Aorta (tissue), 5 donors: ENCODE data around the gene SLC35D3. TPM values are rescaled to one million over a fixed set of nuclear protein-coding genes. Genes with fewer than 3 reads are reported as not detected.
"Not testable (repeated sequence)": the region's sequence is repeated elsewhere in the genome, so short reads cannot be mapped to it uniquely, and the experiment has no call there.

ENCODE experiments used
- ATAC-seq: fragments of 200-7000 bp; cut with Tn5 transposase; one replicate; pipeline ENCODE4 v1.9.1; 2022; ENCODE audit warnings: moderate library complexity; ENCODE audit not compliant: low FRiP score
- DNase-seq, 2 donors: peaks; one replicate each; pipeline ENCODE4 v3.0.0-alpha.2; 2020
- H3K27ac ChIP-seq, 2 donors: one replicate each; pipeline ENCODE4 v1.5.1; 2013; ENCODE audit warnings: low read length in 2 of 2, mild to moderate bottlenecking in 2 of 2, moderate library complexity in 2 of 2, control low read depth in 1 of 2, inconsistent platforms in 1 of 2, low read depth in 1 of 2
- H3K27me3 ChIP-seq, 2 donors: one replicate each; pipeline ENCODE4 v1.6.1; 2013; ENCODE audit warnings: control low read depth in 1 of 2, low read length in 1 of 2, mild to moderate bottlenecking in 1 of 2, moderate library complexity in 1 of 2; ENCODE audit not compliant: insufficient read depth in 2 of 2, control insufficient read depth in 1 of 2
- H3K36me3 ChIP-seq, 2 donors: one replicate each; pipeline ENCODE4 v1.6.1; 2013; ENCODE audit warnings: control low read depth in 1 of 2, low read length in 1 of 2, mild to moderate bottlenecking in 1 of 2; ENCODE audit not compliant: insufficient read depth in 2 of 2, control insufficient read depth in 1 of 2
- H3K4me1 ChIP-seq, 2 donors: one replicate each; pipeline ENCODE4 v1.6.1; 2013; ENCODE audit warnings: low read length in 2 of 2, control low read depth in 1 of 2, mild to moderate bottlenecking in 1 of 2, moderate library complexity in 1 of 2; ENCODE audit not compliant: insufficient read depth in 2 of 2, control insufficient read depth in 1 of 2
- H3K4me3 ChIP-seq, 2 donors: one replicate each; pipeline ENCODE4 v1.5.1; 2013; ENCODE audit warnings: low read length in 2 of 2, control low read depth in 1 of 2, mild to moderate bottlenecking in 1 of 2
- H3K9me3 ChIP-seq: one replicate; pipeline ENCODE4 v1.6.1; 2013; ENCODE audit warnings: mild to moderate bottlenecking, low read length; ENCODE audit not compliant: control insufficient read depth
- WGBS, 2 donors: extraction: QIAGEN DNeasy Blood & Tissue Kit; methylation state at CpG; one replicate each; pipeline ENCODE4 v1.1.7; 2013; 5-methylcytosine and 5-hydroxymethylcytosine counted together
- intact Hi-C, 2 donors: fragments of 100-400 bp; cut with DNase I; formaldehyde crosslinking; loops; one replicate each; pipeline versions ENCODE4 v1.14.2 to v1.15.0; 2022
- long read RNA-seq, 2 donors: library from polyadenylated mRNA; unstranded; transcript quantifications; one replicate each; pipeline ENCODE4 v2.0.0, GENCODE V29; 2020 to 2021
- polyA plus RNA-seq, 2 donors: library from polyadenylated mRNA; stranded (reverse); fragments of 200-250 nt; gene quantifications; one replicate each; pipeline ENCODE4 v1.2.3, GENCODE V29; 2013
- total RNA-seq, 2 donors: library from RNA; stranded (reverse); fragmentation: NEBNext Ultra II Directional; extraction: Animal tissue kit (Norgen Biotek cat#: 25700); gene quantifications; one replicate each; pipeline ENCODE4 v1.2.1, GENCODE V29; 2021
- donor health status: healthy with polysubstance abuse.
- donor health status: Bipolar disorder and iron deficiency.
- donor health status: DM: no; HTN: no; CAD: no.
- donor health status: DM: no; HTN: no; CAD: no.
- donor health status: DM: yes; HTN: yes; CAD: no.

The SLC35D3 gene
- total RNA-seq, result not detected
- not detected for polyA plus RNA-seq
- long read RNA-seq, donor 1, result 0 reads
- long read RNA-seq, donor 2, result 0 reads

- H3K4me3 ChIP-seq, result peak within 1 kb of the TSS; percentile 2 to 55
- H3K36me3 ChIP-seq, result no peaks in the 10 kb centered on the region
- no peaks in the 10 kb centered on the region for H3K27me3 ChIP-seq
- H3K4me1 ChIP-seq, result no peaks in the 10 kb centered on the region
- ATAC-seq (peak; percentile 42), DNase-seq (peak; percentile 55 to 78)
- H3K27ac ChIP-seq, result no peak within 1 kb of the TSS
- no peaks in the 10 kb centered on the region for H3K9me3 ChIP-seq
- 0 to 1% methylated on average over 74 to 86 of the region's 86 CpGs for WGBS, 2 donors
- intact Hi-C loops, result no loop called here
Measured at GRCh38 chr6:136921936-136922684, at the start of gene SLC35D3. Gene SLC35D3 (plus strand): TSS chr6:136922301. CDS start chr6:136922429, 128 bp downstream.

GRCh38 chr6:136873748-136874147, 48.4 kb upstream of the SLC35D3 start:
- 81 to 82% methylated on average over 3 of the region's 3 CpGs for WGBS, 2 donors
- H3K36me3 ChIP-seq, result peaks cover 0 to 4% of the 10 kb centered on the region in 2 donors
- intact Hi-C loops, result no loop called here
- ATAC-seq (no peak), DNase-seq (no peak)
- H3K4me3 ChIP-seq, result no peak overlapping the region
- no peak overlapping the region for H3K27ac ChIP-seq
- H3K4me1 ChIP-seq, result no peaks in the 10 kb centered on the region
- H3K9me3 ChIP-seq, result peaks cover 2% of the 10 kb centered on the region
- no peaks in the 10 kb centered on the region for H3K27me3 ChIP-seq

- ATAC-seq, H3K9me3 ChIP-seq, intact Hi-C loops, H3K27ac ChIP-seq, H3K4me1 ChIP-seq, H3K27me3 ChIP-seq, DNase-seq, H3K4me3 ChIP-seq, H3K36me3 ChIP-seq: not testable (repeated sequence)
- 98% methylated on average over 4 of the region's 4 CpGs for WGBS, 2 donors
Measured at GRCh38 chr6:136876469-136876868, 45.6 kb upstream of the SLC35D3 start.

- intact Hi-C loops, result no loop called here
- Histone ChIP-seq H3K9me3 (no peaks in the 10 kb centered on the region), H3K27me3 (no peaks in the 10 kb centered on the region), H3K4me1 (no peaks in the 10 kb centered on the region), H3K4me3 (no peak overlapping the region), H3K27ac (no peak overlapping the region), H3K36me3 (no peaks in the 10 kb centered on the region)
- WGBS, 2 donors, result 78 to 84% methylated on average over 4 of the region's 4 CpGs
- ATAC-seq (no peak), DNase-seq (no peak)
Measured at GRCh38 chr6:136880748-136881460, 41.2 kb upstream of the SLC35D3 start.

- H3K4me1 ChIP-seq, result no peaks in the 10 kb centered on the region
- ATAC-seq, result no peak
- 85 to 90% methylated on average over 3 of the region's 3 CpGs for WGBS, 2 donors
Measured at GRCh38 chr6:136886091-136886490, 36.0 kb upstream of the SLC35D3 start.

GRCh38 chr6:136887953-136888352, 34.1 kb upstream of the SLC35D3 start:
- no peak overlapping the region for H3K4me3 ChIP-seq
- H3K27ac ChIP-seq, result no peak overlapping the region
- ATAC-seq (no peak), DNase-seq (no peak)
- no peaks in the 10 kb centered on the region for H3K9me3 ChIP-seq
- peaks cover 0 to 1% of the 10 kb centered on the region in 2 donors for H3K36me3 ChIP-seq
- H3K27me3 ChIP-seq, result no peaks in the 10 kb centered on the region
- no peaks in the 10 kb centered on the region for H3K4me1 ChIP-seq
- intact Hi-C loops, result no loop called here
- 66 to 91% methylated on average over 1 of the region's 1 CpG for WGBS, 2 donors

More at GRCh38 chr6:136886091-136886490, 36.0 kb upstream of the SLC35D3 start:
- Histone ChIP-seq H3K4me3 (no peak overlapping the region), H3K27ac (no peak overlapping the region), H3K36me3 (peaks cover 0 to 1% of the 10 kb centered on the region in 2 donors), H3K27me3 (no peaks in the 10 kb centered on the region), H3K9me3 (no peaks in the 10 kb centered on the region)
- intact Hi-C loops, result no loop called here
- DNase-seq, result no peak

- DNase-seq, result no peak
- Histone ChIP-seq H3K4me3 (no peak overlapping the region), H3K27me3 (no peaks in the 10 kb centered on the region), H3K36me3 (peaks cover 0 to 1% of the 10 kb centered on the region in 2 donors), H3K27ac (no peak overlapping the region), H3K9me3 (no peaks in the 10 kb centered on the region), H3K4me1 (no peaks in the 10 kb centered on the region)
- no peak for ATAC-seq
- intact Hi-C loops, result no loop called here
- 80 to 83% methylated on average over 6 of the region's 6 CpGs for WGBS, 2 donors
Measured at GRCh38 chr6:136889271-136890193, 32.6 kb upstream of the SLC35D3 start.

- Histone ChIP-seq H3K27ac (no peak overlapping the region), H3K9me3 (no peaks in the 10 kb centered on the region), H3K36me3 (peaks cover 0 to 1% of the 10 kb centered on the region in 2 donors), H3K4me1 (no peaks in the 10 kb centered on the region), H3K27me3 (no peaks in the 10 kb centered on the region), H3K4me3 (no peak overlapping the region)
- no peak for DNase-seq
- intact Hi-C loops, result no loop called here
- no peak for ATAC-seq
- 76 to 85% methylated on average over 4 of the region's 4 CpGs for WGBS, 2 donors
Measured at GRCh38 chr6:136890194-136890839, 31.8 kb upstream of the SLC35D3 start.
